ENCODE results near the gene KDM4B.

Gene KDM4B

DNA sequence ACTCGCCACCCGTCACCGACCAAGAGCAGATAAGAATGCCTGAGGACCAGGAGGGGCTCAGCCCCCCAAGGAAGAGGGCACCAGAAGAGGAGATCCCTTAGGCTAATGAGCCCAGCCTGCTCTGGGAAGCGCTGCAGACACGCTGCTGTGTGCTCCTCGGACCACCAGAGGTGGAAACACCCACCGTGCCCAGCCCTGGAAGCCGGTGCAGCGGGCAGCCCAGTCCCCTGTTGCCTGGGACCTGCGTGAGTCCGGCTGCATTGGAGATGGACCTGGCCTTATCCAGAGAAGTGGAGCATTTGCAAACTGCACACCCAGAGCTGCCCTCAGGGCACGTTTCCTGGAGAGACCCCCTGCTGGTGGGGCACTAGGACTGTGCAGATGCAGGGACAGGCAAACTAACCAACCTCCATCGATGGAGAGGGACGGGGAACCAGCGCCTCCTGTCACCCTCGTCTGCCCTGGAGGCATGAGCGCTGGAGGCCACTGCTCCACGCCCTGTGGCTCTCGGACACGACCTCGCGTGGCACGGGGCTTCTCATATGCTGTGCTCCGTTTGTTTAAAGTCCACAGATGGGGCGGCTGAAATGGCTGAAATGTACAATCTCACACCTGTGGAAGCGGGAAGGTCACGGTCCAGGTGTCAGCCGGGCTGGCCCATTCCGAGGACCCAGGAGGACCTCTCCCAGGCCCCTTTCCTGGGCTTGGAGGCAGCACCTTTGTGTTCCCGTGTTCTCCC, 153.9 kb downstream of the KDM4B start:
- DNase-seq (ENCODE audit: low read depth), result no peak

DNA sequence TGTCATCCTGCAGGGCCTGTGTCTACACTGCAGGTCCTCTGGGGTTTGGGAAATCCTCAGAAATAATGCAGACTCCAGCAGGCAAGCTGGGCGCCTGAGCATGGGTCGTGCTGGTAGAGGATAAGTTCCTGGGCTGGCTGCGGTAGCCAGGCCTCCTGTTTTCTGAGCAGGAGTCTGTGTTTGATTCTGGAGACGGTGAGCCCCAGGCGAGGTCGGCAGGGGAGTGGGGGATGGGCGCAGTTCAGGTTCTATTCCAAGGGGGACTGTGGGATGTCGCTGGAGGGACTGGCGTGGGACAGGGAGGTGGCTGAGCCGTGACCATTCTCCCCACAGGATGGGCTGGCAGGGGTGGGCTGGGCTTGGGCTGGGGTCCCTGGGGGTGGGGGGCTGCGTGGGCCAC, 154.7 kb downstream of the KDM4B start:
- no peak for DNase-seq (ENCODE audit: low read depth)

DNA sequence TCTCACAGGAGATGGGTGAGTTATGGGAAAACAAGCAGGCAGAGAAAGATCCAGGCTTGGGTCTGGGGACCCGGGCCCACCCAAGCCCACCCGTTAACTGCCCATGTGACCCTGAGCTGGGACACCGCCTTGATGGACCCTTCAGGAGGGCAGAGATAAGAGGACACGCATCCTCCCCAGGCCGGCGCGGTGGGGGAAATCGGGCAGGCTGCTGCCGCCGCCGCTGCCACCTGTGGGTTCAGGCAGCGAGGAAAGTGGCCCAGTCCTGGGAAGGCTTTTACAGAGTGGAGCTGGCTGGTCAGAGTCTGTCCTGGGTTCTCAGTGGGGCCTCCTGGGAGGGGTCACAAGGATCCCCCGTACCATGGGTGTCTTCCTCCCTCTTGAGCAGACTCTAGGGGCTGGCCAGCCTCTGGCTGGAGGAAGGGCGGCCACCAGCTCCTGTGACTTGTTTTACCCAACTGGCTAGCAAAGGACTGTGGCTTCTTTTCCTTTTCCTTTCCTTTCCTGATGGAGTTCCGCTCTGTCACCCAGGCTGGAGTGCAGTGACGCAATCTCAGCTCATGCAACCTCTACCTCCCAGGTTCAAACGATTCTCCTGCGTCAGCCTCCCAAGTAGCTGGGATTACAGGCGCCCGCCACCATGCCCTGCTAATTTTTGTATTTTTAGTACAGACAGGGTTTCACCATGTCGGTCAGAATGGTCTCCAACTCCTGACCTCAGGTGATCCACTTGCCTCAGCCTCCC, 155.4 kb downstream of the KDM4B start:
- no peak for DNase-seq (ENCODE audit: low read depth)

DNA sequence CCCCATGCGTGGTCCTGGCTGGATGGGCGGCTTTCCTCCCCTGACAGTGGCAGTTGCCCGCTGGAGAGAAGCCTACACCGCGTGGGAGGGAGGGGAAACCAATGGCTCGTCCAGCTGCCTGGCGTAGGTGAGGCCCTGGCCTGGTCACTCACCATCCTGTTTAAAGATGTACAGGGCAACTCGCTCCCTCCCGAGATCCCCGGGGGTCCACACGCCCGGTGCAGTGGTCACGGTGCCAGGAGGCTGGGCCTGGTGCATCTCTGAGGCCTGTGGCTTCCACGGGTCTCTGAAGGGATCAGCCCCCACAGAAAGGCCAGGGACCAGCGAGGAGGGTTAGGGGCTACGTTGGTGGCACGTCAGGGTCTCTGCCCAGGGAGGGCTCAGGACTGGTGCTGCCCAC, 156.5 kb downstream of the KDM4B start:
- no peak for DNase-seq (ENCODE audit: low read depth)

DNA sequence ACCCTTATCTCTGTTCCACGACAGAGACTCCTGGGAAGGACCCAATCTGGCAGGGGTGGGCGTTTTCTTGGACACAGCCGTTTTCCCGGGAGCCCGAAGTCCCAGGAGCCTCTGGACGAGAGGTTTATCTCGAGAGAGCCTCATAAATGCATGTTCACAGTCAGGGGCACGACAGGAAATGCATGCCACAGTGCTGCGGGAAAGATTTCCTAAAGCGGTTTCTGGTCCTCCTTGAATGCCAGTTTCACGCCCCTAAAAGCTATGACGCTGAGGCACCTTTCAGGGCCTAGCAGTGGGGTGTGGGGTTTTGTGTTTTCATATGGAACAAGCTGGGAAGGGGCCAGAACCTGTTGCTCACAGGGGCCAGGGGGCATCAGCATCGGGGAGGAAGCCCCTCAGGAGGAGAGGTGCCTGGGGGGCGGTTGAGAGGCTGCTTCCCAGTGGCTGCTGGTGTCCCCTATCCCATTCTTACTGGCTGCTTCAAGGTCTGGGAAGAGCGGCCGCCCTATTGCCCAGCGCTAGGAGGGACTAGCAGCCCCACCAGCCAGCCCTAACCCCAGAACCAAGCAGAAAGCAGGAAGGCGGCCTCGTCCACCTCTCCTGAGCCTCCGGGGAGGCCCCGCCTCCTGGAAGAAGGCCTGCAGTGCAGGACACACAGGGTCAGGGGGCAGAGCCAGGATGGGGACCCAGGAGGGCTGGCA, 157.0 kb downstream of the KDM4B start:
- DNase-seq (ENCODE audit: low read depth), result peak; percentile 74

DNA sequence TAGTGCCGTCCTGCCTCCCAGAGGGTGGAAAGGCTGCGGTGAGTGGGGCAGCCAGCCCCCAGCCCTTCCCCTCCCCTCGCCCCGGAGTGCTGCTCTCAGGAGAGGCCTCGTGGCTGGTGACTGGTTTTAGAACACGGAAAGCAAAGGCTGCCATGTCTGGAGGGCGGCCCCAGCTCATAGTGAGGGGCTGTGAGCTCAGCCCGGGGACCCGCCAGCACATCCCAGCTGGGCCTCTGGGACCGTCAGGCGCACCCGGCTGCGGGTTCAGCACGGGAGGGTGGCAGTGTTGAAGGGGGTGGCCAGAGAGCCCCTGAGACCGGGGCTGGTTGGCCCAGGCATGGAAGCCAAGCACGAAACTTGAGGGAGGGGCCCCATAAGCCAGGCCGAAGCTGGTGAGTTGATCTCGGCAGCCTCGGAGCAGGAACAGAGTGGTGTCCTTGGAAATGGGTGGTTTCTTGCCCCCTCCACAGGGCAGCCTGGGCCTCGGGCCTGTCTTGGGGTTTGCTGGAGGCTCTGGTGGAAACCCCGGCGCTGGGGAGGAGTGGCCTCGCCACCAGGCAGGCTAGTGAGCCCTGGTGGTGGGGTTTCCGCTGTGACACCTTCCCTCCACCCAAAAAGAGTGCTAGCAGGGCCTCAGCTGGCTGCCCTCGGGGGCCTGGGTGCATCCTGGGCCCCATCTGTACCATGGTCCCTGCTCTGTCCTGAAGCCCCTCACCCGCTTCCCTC, 157.7 kb downstream of the KDM4B start:
- DNase-seq (ENCODE audit: low read depth), result no peak

DNA sequence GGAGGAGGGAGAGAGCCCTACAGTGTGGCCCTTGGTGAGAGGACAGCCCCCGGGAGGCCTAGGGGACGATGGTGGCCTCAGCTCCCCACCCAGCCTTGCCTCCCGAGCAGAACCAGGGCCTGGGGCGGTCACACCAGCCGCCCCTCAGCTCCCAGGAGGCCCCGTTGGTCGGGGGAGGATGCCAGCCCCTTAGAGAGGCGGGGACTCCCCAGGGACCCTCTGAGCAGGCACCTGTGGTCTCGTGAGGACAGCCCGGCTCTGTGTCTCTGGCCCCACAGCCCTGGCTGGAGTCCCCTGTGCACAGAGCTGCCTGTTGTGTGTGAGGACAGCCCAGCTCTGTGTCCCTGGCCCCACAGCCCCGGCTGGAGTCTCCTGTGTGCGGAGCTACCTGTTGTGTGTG, 158.8 kb downstream of the KDM4B start:
- DNase-seq (ENCODE audit: low read depth), result no peak

DNA sequence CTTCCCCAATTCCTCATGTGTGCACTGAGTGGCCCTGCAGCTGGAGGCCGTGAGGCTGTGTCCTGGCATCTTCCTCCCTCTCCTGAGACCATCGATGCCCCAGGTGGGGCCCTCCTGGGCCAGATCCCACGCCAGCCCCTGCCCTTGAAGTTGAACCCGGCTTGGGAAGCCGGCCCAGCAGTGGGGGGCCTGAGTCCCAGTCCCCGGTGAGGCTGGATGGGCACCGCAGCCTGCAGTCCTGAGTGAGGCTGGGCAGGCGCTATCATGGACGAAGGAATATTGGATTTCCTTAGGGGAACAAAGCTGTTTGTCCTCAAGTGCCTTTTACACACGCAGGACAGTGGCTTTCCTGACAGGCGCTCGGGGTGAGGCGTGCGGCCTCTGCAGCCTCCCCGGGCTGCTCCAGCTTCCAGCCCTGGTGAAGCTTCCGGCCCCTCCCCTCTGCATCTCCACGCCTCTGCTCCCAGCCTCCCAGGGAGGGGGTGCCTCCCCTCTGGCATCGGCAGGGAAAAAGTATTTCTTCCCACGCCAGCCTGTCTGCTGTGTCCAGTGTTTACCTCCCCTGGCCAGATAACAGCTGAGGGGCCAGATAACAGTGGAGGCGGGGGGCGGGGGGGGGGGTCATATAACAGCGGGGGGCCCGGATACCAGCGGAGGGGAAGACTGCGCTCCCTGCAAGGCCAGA, 159.5 kb downstream of the KDM4B start:
- peak; percentile 84 for DNase-seq (ENCODE audit: low read depth)

DNA sequence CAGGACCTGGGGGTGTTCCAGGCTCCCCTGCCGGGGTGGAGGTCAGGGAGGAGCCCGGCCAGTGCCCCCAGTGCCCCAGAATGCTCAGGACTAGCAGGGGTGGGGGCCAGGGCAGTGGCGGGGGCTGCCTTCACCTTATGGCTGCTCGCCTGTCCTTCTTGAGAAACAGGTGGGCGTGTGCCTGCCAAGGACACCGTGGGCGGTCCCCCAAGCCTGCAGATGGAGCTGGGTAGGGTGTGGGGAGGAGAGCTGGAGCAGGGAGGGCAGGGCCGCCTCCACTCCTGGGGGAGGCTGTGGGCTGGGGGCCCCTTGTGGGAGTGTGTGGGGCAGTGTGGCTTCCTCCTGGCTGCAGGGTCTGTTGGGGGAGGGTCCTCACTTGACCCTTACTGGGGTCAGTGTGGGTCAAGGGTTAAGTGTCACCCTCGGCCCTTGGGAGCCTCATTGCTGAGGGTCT, 160.1 kb downstream of the KDM4B start:
- DNase-seq (ENCODE audit: low read depth), result no peak

DNA sequence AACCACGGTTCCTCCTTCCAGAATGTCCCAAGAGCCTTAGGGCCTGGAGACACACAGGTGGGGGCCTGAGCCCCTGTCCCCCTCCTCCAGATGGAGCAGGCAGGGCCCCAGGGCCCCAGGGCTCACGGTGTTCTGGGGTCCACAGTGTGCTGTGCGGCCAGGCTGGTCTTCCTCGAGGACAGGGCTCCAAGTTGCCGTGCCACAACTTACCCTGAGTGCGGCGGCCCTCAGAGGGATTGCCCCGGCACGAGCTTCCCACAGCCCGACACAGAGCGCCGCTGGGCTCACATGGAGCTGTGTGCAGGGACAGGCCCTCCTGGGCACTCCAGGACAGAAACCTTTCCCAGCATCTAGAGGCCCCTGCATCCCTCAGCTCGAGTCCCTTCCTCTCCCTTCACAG, 160.8 kb downstream of the KDM4B start:
- no peak for DNase-seq (ENCODE audit: low read depth)

DNA sequence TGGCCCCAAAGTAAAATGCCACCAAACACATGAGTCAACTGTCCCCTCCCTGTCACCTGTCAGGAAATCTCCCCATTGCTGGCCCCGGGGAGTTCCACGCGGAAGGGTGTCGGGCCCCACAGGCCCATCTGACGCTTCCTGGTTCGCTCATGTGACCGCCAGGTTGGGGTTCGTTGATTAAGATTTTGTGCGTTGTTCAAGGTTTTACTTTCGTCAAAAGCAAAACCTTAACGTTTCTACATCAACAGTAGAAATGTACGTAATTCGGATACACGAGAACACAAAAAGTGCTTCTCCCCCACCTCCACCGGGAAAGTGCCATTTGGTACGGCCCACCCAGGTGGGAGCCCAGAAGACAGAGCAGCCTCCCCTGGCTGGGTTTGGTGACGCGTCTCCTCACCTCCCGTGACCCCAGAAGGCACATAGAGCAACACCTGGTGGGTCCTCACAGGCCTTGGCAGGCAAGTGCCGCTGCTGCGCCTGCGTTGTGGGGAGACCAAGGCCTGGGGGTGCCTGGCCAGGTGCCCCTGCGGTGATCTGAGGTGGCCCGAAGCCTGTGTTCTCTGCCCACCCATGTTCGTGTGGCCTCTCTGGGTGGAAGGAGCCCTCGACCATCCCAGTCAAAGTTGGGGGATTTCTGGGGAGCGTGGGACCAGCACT, 161.6 kb downstream of the KDM4B start:
- DNase-seq (ENCODE audit: low read depth), result no peak

DNA sequence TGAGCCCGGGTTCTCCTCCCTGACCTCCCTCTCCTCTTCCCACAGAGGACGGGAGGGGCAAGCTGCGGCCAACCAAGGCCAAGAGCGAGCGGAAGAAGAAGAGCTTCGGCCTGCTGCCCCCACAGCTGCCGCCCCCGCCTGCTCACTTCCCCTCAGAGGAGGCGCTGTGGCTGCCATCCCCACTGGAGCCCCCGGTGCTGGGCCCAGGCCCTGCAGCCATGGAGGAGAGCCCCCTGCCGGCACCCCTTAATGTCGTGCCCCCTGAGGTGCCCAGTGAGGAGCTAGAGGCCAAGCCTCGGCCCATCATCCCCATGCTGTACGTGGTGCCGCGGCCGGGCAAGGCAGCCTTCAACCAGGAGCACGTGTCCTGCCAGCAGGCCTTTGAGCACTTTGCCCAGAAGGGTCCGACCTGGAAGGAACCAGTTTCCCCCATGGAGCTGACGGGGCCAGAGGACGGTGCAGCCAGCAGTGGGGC, 162.2 kb downstream of the KDM4B start:
- no peak for DNase-seq (ENCODE audit: low read depth)

DNA sequence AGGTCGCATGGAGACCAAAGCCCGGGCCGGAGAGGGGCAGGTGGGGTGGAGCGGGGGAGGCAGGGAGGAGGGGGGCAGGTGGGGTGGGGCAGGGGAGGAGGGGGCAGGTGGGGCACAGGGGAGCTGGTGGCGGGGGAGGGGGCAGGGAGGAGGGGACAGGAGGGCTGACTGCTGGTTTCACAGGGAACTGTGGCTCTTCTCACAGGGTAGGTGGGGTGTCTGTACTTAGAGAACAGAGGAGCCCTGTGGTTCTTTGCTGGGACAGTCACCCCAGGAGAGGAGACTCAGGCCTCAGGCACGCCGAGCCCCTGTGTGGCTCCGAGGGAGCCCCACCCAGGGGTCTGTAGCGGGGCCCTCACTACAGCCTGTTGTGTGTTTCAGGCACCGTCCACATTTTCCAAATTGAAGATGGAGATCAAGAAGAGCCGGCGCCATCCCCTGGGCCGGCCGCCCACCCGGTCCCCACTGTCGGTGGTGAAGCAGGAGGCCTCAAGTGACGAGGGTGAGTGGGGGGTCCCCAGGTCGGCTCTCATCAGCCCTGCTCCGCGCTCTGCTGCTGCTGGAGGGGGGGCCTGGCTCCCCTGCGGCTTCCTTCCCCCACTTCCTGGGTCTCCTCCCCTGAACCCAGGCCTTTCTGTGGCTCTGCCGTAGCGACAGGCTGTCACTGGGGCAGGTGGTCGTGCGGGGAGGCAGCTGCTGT, 162.7 kb downstream of the KDM4B start:
- no peak for DNase-seq (ENCODE audit: low read depth)

DNA sequence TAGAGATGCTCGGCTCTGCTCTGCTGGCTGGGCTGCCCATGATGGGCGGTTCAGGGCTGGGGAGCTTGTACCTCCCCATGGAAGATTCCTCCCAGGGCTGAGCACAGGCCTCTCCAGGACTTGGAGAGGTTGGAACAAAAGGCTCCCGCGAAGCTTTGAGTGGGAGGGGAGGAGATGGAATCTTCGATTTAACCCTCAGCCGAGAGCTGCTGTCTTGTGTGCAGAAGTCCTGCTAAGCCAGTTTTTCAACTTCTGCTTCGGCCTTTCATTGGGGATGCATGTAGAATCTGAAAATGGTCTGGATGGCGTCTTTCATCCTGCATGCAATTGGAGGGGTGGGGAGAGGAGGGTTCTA, 163.3 kb downstream of the KDM4B start:
- no peak for DNase-seq (ENCODE audit: low read depth)

DNA sequence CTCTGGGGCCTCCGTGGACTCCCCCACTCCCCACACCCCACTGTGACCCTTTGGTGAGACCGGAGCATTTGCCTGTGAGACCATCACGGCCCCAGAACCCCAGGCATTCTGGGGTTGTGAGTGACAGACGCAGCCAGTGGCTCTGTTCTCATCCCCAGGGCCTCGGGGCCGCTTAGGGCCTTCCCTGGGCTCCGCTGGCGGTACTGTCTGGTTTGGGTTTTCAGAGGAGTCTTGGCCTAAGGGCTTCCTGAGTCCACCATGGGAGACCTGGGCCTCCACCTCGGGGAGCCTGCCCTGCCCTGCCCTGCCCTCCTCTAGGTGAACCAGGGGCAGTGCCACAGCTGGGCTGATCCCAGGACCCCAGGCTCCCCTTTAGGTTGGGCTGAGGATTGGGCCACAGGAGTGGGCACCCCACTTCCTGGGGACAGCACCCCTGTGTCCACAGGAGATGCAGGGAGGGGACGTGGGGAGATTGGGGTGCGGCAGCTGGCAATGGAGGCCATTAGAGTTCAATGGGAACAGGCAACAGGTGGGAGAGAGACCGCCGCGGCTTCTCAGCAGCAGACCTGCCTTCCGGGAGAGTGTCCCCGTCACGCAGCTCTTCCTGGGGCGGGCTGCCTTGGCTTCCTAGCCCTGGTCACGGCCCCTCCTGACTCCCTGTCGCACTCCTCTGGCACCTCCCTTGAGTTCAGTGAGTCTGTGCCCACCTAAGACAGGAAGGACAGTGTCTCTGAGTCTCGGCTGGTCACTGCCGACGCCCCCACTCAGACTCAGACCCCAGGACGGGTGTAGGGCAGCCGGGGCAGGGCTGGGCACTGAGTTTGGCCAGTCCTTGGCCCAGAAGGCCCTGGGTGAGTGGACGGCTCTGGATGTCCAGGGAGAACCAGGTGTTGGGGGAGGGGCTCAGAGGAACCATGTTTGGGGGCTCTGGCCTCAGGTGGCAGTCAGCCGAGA, 164.1 kb downstream of the KDM4B start:
- no peak for DNase-seq (ENCODE audit: low read depth)

DNA sequence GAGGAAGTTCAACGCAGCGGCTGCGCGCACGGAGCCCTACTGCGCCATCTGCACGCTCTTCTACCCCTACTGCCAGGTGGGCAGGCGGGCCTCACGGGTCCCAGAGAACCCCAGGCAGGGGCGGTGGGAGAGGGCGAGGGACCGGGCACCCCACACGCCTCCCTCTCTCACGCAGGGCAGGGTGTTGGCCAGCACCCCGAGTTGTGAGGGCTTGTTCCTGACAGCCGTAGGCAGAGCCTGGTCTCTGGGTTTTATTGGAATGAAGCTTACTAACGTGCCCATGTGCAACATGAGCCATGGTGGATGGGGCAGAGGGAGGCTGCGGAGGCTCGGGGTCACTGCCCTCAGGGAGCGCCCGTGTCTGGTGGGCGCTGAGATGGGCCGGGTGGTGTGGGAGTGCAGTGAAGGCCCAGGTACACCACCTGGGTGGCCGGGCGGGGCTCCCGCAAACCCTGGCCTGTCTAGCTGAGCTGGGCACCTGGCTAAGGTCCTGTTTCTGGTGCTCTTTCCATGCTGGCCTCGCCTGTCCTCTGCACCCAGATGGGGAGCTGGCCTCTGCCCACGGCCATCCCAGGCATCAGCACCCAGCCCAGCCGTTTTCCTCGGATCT, 165.2 kb downstream of the KDM4B start:
- no peak for DNase-seq (ENCODE audit: low read depth)

DNA sequence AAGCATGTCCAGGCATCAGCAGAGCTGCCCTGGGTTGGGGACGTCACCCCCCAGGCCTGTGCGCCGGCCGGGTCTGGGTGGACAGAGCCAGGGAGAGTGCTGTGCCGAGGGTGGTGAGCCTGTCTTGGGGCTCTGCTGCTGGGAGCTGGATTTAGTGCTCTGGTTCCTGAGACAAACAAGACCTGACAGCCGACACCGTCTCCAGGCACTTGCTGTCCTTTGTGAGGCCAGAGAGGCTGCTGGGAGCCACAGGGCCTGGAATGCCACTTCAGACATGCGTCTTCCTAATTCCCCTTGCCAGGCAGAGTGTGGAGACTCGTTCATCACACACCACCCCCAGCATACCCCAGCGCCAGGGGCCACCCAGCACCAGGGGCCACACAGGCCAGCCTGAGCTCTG, 165.8 kb downstream of the KDM4B start:
- no peak for DNase-seq (ENCODE audit: low read depth)

DNA sequence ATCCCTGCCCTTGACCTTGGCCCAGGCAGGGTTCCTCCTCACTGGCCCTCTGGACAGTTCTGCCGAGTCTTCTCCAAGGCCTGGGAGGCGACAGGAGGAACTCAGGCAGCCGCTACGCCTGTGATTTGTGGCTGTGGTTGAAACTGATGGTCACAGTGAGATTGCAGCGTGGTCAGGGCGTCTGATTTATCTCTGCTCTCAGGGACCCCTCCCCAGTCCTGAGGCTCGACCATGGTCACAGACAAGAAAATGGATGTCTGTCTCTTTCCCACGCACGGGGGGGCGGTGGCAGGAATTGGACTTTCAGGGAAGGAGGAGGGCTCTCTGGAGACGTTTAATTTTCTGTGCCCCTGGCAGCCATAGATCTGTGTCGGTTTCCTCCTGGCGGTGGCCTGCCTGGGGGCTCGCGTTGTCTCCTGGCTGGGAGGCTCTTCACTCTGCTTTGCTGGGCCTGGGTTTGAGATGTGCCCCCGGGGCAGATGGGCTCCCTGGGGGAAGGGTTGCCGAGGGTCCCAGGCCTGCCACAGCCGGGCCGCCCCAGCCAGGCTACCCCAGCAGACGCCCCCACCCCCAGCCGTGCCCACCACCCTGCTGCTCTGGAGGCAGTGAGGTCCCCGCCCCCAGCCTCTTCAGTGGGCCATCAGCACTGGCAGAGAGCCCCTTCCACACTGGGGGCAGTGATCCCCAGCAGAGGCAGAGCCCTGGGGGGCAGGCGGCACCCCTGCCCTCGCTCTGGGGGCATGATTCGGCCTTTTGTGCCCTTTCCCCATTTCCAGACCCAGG, 167.4 kb downstream of the KDM4B start:
- DNase-seq (ENCODE audit: low read depth), result no peak

All from EH (cell line).